H1 (cell line): ENCODE measurements around the gene FOXB1. TPM values are rescaled to one million over a fixed set of nuclear protein-coding genes. Genes with fewer than 3 reads are reported as not detected.

Source experiments
- CTCF ChIA-PET: fragments of 300-600 bp; sonication (Branson Sonifier 250); formaldehyde crosslinking; loops from one replicate; lab custom pipeline; 2021; ENCODE audit not compliant: partially characterized antibody; lab: Charles Lee
- POLR2A ChIA-PET: fragments of 300-600 bp; sonication (Branson Sonifier 250); formaldehyde crosslinking; loops from one replicate; lab custom pipeline; 2021; ENCODE audit warnings: inconsistent platforms; ENCODE audit not compliant: partially characterized antibody; lab: Charles Lee
- DNase-seq, 2 experiments: peaks; one replicate each; pipeline versions ENCODE4 v3.0.0 to v3.0.0-alpha.2; 2010 to 2022; ENCODE audit warnings: low spot score in 2 of 2, low read depth in 1 of 2, mixed read lengths in 1 of 2
- FAIRE-seq: peaks from 2 replicates; lab custom pipeline; 2011; peaks lifted over from hg19 to GRCh38; lab: Jason Lieb, UNC
- H2AFZ ChIP-seq: 2 replicates; pipeline ENCODE4 v1.8.1; 2012; ENCODE audit warnings: low read length, inconsistent platforms
- H2AK5ac ChIP-seq: 2 replicates; pipeline ENCODE4 v1.6.1; 2013; ENCODE audit warnings: low read depth, low read length
- H2BK120ac ChIP-seq: replicated peaks from 2 replicates; pipeline ENCODE3; 2013; ENCODE audit warnings: low read depth, low read length, inconsistent platforms
- H2BK12ac ChIP-seq: 2 replicates; pipeline ENCODE4 v1.6.1; 2013; ENCODE audit warnings: low read depth, low read length
- H2BK15ac ChIP-seq: 2 replicates; pipeline ENCODE4 v1.6.1; 2013; ENCODE audit warnings: low read length
- H2BK20ac ChIP-seq: 2 replicates; pipeline ENCODE4 v1.6.1; 2013; ENCODE audit warnings: low read length
- H2BK5ac ChIP-seq: 2 replicates; pipeline ENCODE4 v1.6.1; 2013; ENCODE audit warnings: low read depth, low read length
- H3K14ac ChIP-seq: 2 replicates; pipeline ENCODE4 v1.6.1; 2013; ENCODE audit warnings: inconsistent platforms; ENCODE audit not compliant: insufficient read length
- H3K18ac ChIP-seq: 2 replicates; pipeline ENCODE4 v1.6.1; 2013; ENCODE audit warnings: low read length; ENCODE audit errors: extremely low read depth
- H3K23ac ChIP-seq: 2 replicates; pipeline ENCODE4 v1.6.1; 2013; ENCODE audit warnings: inconsistent platforms; ENCODE audit not compliant: insufficient read length
- H3K23me2 ChIP-seq: 2 replicates; pipeline ENCODE4 v1.6.1; 2013; ENCODE audit warnings: low read depth, low read length
- H3K27ac ChIP-seq: 2 replicates; pipeline ENCODE4 v1.6.1; 2011; ENCODE audit warnings: low read depth, low read length, inconsistent platforms
- H3K27me3 ChIP-seq, 4 experiments: replicated peaks in 1 of 4; 1 replicate in 1 of 4; 2 replicates in 3 of 4; pipeline versions ENCODE4 v1.6.1 to v1.8.1; 2011 to 2013; ENCODE audit warnings: low read length in 3 of 4, mild to moderate bottlenecking in 3 of 4, inconsistent platforms in 2 of 4, mixed read lengths in 2 of 4, moderate library complexity in 1 of 4; ENCODE audit not compliant: control insufficient read depth in 3 of 4, insufficient read depth in 3 of 4; ENCODE audit errors: extremely low read depth in 1 of 4
- H3K36me3 ChIP-seq, 4 experiments: 2 replicates each; pipeline versions ENCODE4 v1.6.1 to v1.8.1; 2011 to 2013; ENCODE audit warnings: mild to moderate bottlenecking in 4 of 4, low read length in 3 of 4, moderate library complexity in 2 of 4, control low read depth in 1 of 4, inconsistent platforms in 1 of 4; ENCODE audit not compliant: insufficient read depth in 4 of 4, control insufficient read depth in 2 of 4
- H3K4ac ChIP-seq: replicated peaks from 2 replicates; pipeline ENCODE3; 2013; ENCODE audit warnings: low read length, low read depth, mixed read lengths, inconsistent platforms; ENCODE audit not compliant: insufficient read length
- H3K4me1 ChIP-seq, 4 experiments: replicated peaks in 1 of 4; 1 replicate in 1 of 4; 2 replicates in 3 of 4; pipeline versions ENCODE4 v1.6.1 to v1.8.1; 2011 to 2013; ENCODE audit warnings: low read length in 3 of 4, inconsistent platforms in 2 of 4, mixed read lengths in 1 of 4; ENCODE audit not compliant: insufficient read depth in 4 of 4, control insufficient read depth in 3 of 4
- H3K4me2 ChIP-seq, 2 experiments: 2 replicates each; pipeline versions ENCODE4 v1.6.1 to v1.8.1; 2011 to 2013; ENCODE audit warnings: low read depth in 2 of 2, low read length in 2 of 2, control low read depth in 1 of 2, inconsistent platforms in 1 of 2, mild to moderate bottlenecking in 1 of 2; ENCODE audit not compliant: insufficient read depth in 1 of 2
- H3K4me3 ChIP-seq, 4 experiments: fragments of 200-600, 300-600 bp in 1 of 4; sonication (generic), shearing (Covaris generic), sonication (Bioruptor Twin) in 1 of 4; 2 replicates each; pipeline versions ENCODE4 v1.5.1 to v1.8.1; 2011 to 2016; ENCODE audit warnings: low read length in 4 of 4, low read depth in 3 of 4, control low read depth in 2 of 4, inconsistent platforms in 2 of 4, mild to moderate bottlenecking in 2 of 4, mixed read lengths in 1 of 4, moderate library complexity in 1 of 4; ENCODE audit not compliant: insufficient read depth in 2 of 4; ENCODE audit errors: extremely low read depth in 1 of 4
- H3K56ac ChIP-seq: replicated peaks from 2 replicates; pipeline ENCODE3; 2013; ENCODE audit warnings: low read depth, mild to moderate bottlenecking, mixed read lengths, low read length, inconsistent platforms; ENCODE audit not compliant: insufficient read length
- H3K79me1 ChIP-seq: 2 replicates; pipeline ENCODE4 v1.6.1; 2013; ENCODE audit warnings: low read depth, low read length, control low read depth
- H3K79me2 ChIP-seq, 2 experiments: 2 replicates each; pipeline versions ENCODE4 v1.6.1 to v1.8.1; 2012 to 2013; ENCODE audit warnings: low read length in 2 of 2, mild to moderate bottlenecking in 2 of 2, inconsistent platforms in 1 of 2; ENCODE audit not compliant: insufficient read depth in 2 of 2, control insufficient read depth in 1 of 2
- H3K9ac ChIP-seq, 4 experiments: replicated peaks in 1 of 4; 1 replicate in 1 of 4; 2 replicates in 3 of 4; pipeline versions ENCODE4 v1.6.1 to v1.8.1; 2011 to 2013; ENCODE audit warnings: low read depth in 3 of 4, low read length in 3 of 4, control low read depth in 2 of 4, mild to moderate bottlenecking in 2 of 4, moderate library complexity in 2 of 4, inconsistent platforms in 1 of 4; ENCODE audit errors: extremely low read depth in 1 of 4
- H3K9me3 ChIP-seq, 2 experiments: 2 replicates each; pipeline versions ENCODE4 v1.6.1 to v1.8.1; 2012 to 2013; ENCODE audit warnings: mild to moderate bottlenecking in 2 of 2, moderate library complexity in 2 of 2, control low read depth in 1 of 2, inconsistent platforms in 1 of 2, low read depth in 1 of 2, low read length in 1 of 2, mixed read lengths in 1 of 2; ENCODE audit not compliant: insufficient read depth in 2 of 2
- H4K20me1 ChIP-seq, 2 experiments: replicated peaks in 1 of 2; 2 replicates each; pipeline versions ENCODE3 to v1.8.1; 2011 to 2013; ENCODE audit warnings: inconsistent platforms in 2 of 2, low read length in 2 of 2, mild to moderate bottlenecking in 1 of 2; ENCODE audit not compliant: insufficient read depth in 2 of 2, control insufficient read depth in 1 of 2
- H4K5ac ChIP-seq: 2 replicates; pipeline ENCODE4 v1.6.1; 2013; ENCODE audit warnings: low read length, low read depth, mixed read lengths, inconsistent platforms; ENCODE audit not compliant: insufficient read length
- H4K8ac ChIP-seq: 2 replicates; pipeline ENCODE4 v1.8.0; 2013; ENCODE audit warnings: mild to moderate bottlenecking, moderate library complexity, low read length, inconsistent platforms; ENCODE audit not compliant: insufficient read depth; ENCODE audit errors: extremely low read depth
- H4K91ac ChIP-seq: replicated peaks from 2 replicates; pipeline ENCODE3; 2013; ENCODE audit warnings: low read length, mixed read lengths, inconsistent platforms; ENCODE audit not compliant: insufficient read length
- CBX5 ChIP-seq: fragments of 300-800, 300-1000 bp; sonication (generic); IDR thresholded peaks from 2 replicates; pipeline ENCODE4 v1.7.1; 2016; ENCODE audit warnings: antibody characterized with exemption, low read length, low read depth
- EZH2 ChIP-seq: fragments of 200-600 bp; sonication (generic); IDR thresholded peaks from 2 replicates; pipeline ENCODE4 v1.7.1; 2012; ENCODE audit warnings: low read depth, mild to moderate bottlenecking, moderate library complexity, low read length, inconsistent platforms; ENCODE audit not compliant: severe bottlenecking
- JUND ChIP-seq: IDR thresholded peaks from 2 replicates; pipeline ENCODE4 v1.6.1; 2011; ENCODE audit warnings: mild to moderate bottlenecking, improper control_type of control experiment, low read length
- RAD21 ChIP-seq, 2 experiments: IDR thresholded peaks in 1 of 2; conservative IDR thresholded peaks in 1 of 2; 2 replicates each; pipeline ENCODE4 v1.6.1; 2011; ENCODE audit warnings: low read depth in 2 of 2, low read length in 2 of 2, improper control_type of control experiment in 1 of 2, inconsistent platforms in 1 of 2, mild to moderate bottlenecking in 1 of 2, moderate library complexity in 1 of 2
- TAF7 ChIP-seq: optimal IDR thresholded peaks from 2 replicates; pipeline ENCODE3; 2011; ENCODE audit warnings: low read depth, mild to moderate bottlenecking, inconsistent platforms, low read length, moderate library complexity, borderline replicate concordance
- TBP ChIP-seq: IDR thresholded peaks from 2 replicates; pipeline ENCODE4 v1.6.1; 2011; ENCODE audit warnings: low read depth, low read length, improper control_type of control experiment
- TCF12 ChIP-seq: IDR thresholded peaks from 2 replicates; pipeline ENCODE4 v1.6.1; 2011; ENCODE audit warnings: low read depth, mild to moderate bottlenecking, low read length
- ZNF274 ChIP-seq: IDR thresholded peaks from 2 replicates; pipeline ENCODE4 v1.7.0; 2012; ENCODE audit warnings: low read length, borderline replicate concordance; ENCODE audit errors: extremely low read depth
- WGBS, 2 experiments: shearing (Covaris generic) in 1 of 2; methylation state at CpG; one replicate each; pipeline versions ENCODE4 v1.1.6 to v1.1.7; 2013 to 2015; ENCODE audit warnings: low lambda C conversion rate in 2 of 2, mixed read lengths in 2 of 2, inconsistent platforms in 1 of 2, low coverage in 1 of 2, missing lambda C conversion rate in 1 of 2; ENCODE audit not compliant: insufficient replicate concordance in 2 of 2, insufficient coverage in 1 of 2, insufficient read length in 1 of 2; ENCODE audit errors: extremely low coverage in 1 of 2, missing lambda C conversion rate in 1 of 2; 5-methylcytosine and 5-hydroxymethylcytosine counted together
- polyA plus RNA-seq, 7 experiments: library from polyadenylated mRNA; depleted of rRNA in 3 of 7; stranded (reverse) in 5 of 7; unstranded in 2 of 7; fragments of >200 nt in 5 of 7; fragments of 200-250 nt in 2 of 7; gene quantifications; 1 replicate in 5 of 7; 2 replicates in 1 of 7; 4 replicates in 1 of 7; pipeline versions ENCODE4 v1.2.1 to v1.2.3, GENCODE V29; 2011 to 2013; ENCODE audit warnings: missing spikeins in 2 of 7, mixed read lengths in 2 of 7
- total RNA-seq: library from RNA; stranded (reverse); fragmentation: NEBNext Ultra II Directional; extraction: Animal tissue kit (Norgen Biotek cat#: 25700); gene quantifications from 2 replicates; pipeline ENCODE4 v1.2.1, GENCODE V29; 2021
- TF ChIP-seq, protein P1 (sequence below): IDR thresholded peaks from 2 replicates; pipeline ENCODE4 v1.6.1; 2011; ENCODE audit warnings: low read length, improper control_type of control experiment
- TF ChIP-seq, protein P2 (sequence below), 3 experiments: IDR thresholded peaks; 1 replicate in 2 of 3; 2 replicates in 1 of 3; pipeline versions ENCODE4 v1.5.1 to v1.6.1; 2011; ENCODE audit warnings: low read length in 3 of 3, mild to moderate bottlenecking in 3 of 3, inconsistent platforms in 2 of 3, low read depth in 1 of 3, moderate library complexity in 1 of 3; ENCODE audit not compliant: insufficient read depth in 1 of 3; ENCODE audit errors: control extremely low read depth in 1 of 3

The FOXB1 gene
- total and polyA plus RNA-seq, 2 of the 8 experiments (the other 6 are each of a cell fraction or from before 2014, with no cell fraction given) = 0.92 to 1.5 TPM

DNA sequence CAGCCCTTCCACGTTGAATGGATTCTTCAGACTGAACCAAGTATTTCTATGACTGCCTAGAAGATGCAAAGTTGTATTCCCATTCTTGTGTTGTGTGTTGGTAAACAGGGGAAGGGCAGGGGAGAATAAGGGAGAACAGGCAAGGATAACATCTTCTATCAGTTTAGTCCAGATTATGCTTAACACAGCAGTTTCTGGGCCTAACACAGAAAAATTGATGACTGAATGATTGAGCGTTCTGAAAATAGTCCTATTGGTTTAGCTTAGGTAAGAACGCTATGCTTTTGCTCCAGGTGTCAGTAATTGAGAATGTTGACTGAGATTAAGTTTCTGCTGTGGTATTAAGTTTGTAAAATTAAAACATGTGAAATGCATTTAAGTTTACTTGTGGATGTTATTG is 8.6 kb downstream of the FOXB1 start:
- no peaks in the 10 kb centered on the region for H3K9me3 ChIP-seq
- no peak overlapping the region for H2BK20ac ChIP-seq
- 82% methylated on average over 3 of the region's 3 CpGs; no CpG with 5 or more reads in 1 of the 2 experiments for WGBS, 2 experiments
- no peak overlapping the region for H3K4me2 ChIP-seq
- FAIRE-seq = no peak
- no peak overlapping the region for H2BK120ac ChIP-seq
- H3K4me1 ChIP-seq = peaks cover 3 to 26% (median 11%) of the 10 kb centered on the region in 4 experiments; a peak in 4 of 7 replicates
- DNase-seq = no peak
- no peak overlapping the region for H2BK5ac ChIP-seq
- H2BK15ac ChIP-seq = no peak overlapping the region
- H3K79me2 ChIP-seq = no peaks in the 10 kb centered on the region
- no peak overlapping the region for H3K27ac ChIP-seq
- H4K20me1 ChIP-seq = no peaks in the 10 kb centered on the region
- H2BK12ac ChIP-seq = no peak overlapping the region
- no peaks in the 10 kb centered on the region for H3K23me2 ChIP-seq
- no peaks in the 10 kb centered on the region for H3K79me1 ChIP-seq
- no peak overlapping the region for H3K4ac ChIP-seq
- H4K8ac ChIP-seq = no peak overlapping the region
- H2AK5ac ChIP-seq = no peak overlapping the region
- H3K4me3 ChIP-seq = no peak overlapping the region
- no peak overlapping the region for H4K91ac ChIP-seq
- H3K36me3 ChIP-seq = no peaks in the 10 kb centered on the region
- H2AFZ ChIP-seq = no peak overlapping the region
- H3K9ac ChIP-seq = no peak overlapping the region
- H3K56ac ChIP-seq = no peak overlapping the region
- POLR2A ChIA-PET = interaction anchor here (0.7 kb wide), 1 partner anchor 14 kb away, joined by 3 read pairs; no protein-coding TSS in a partner anchor
- H4K5ac ChIP-seq = no peak overlapping the region
- H3K23ac ChIP-seq = peak overlapping the region; percentile 93
- H3K18ac ChIP-seq = no peak overlapping the region
- CTCF ChIA-PET = interaction anchor here (1.3 to 1.9 kb wide), 3 partner anchors 18 to 260 kb away, joined by 3 to 5 read pairs (median 5); no protein-coding TSS in a partner anchor
- no peaks in the 10 kb centered on the region; a peak in 1 of 7 replicates for H3K27me3 ChIP-seq
- H3K14ac ChIP-seq = no peak overlapping the region
- no peak for TF ChIP-seq EZH2
- no peak for TF ChIP-seq TAF7
- TF ChIP-seq ZNF274 = no peak
- TF ChIP-seq TBP = no peak
- TF ChIP-seq, protein P1, sequence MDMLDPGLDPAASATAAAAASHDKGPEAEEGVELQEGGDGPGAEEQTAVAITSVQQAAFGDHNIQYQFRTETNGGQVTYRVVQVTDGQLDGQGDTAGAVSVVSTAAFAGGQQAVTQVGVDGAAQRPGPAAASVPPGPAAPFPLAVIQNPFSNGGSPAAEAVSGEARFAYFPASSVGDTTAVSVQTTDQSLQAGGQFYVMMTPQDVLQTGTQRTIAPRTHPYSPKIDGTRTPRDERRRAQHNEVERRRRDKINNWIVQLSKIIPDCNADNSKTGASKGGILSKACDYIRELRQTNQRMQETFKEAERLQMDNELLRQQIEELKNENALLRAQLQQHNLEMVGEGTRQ = no peak
- no peak for TF ChIP-seq JUND
- TF ChIP-seq, protein P2, sequence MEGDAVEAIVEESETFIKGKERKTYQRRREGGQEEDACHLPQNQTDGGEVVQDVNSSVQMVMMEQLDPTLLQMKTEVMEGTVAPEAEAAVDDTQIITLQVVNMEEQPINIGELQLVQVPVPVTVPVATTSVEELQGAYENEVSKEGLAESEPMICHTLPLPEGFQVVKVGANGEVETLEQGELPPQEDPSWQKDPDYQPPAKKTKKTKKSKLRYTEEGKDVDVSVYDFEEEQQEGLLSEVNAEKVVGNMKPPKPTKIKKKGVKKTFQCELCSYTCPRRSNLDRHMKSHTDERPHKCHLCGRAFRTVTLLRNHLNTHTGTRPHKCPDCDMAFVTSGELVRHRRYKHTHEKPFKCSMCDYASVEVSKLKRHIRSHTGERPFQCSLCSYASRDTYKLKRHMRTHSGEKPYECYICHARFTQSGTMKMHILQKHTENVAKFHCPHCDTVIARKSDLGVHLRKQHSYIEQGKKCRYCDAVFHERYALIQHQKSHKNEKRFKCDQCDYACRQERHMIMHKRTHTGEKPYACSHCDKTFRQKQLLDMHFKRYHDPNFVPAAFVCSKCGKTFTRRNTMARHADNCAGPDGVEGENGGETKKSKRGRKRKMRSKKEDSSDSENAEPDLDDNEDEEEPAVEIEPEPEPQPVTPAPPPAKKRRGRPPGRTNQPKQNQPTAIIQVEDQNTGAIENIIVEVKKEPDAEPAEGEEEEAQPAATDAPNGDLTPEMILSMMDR (IDR thresholded peaks at IDR 0.05; ENCODE audit: control extremely low read depth in 1 of 3, insufficient read depth in 1 of 3, low read depth in 1 of 3, low read length in 3 of 3) = no peak
- TF ChIP-seq CBX5 = no peak
- TF ChIP-seq TCF12 = no peak
- no peak for TF ChIP-seq RAD21 (IDR thresholded peaks at IDR 0.05 in 1 of 2, conservative IDR thresholded peaks at IDR 0.05 in 1 of 2; ENCODE audit: low read depth in 2 of 2, low read length in 2 of 2)
